Endothelial cell of umbilical vein (primary cell): ENCODE measurements around the gene CTAG1A.
"Not testable (repeated sequence)": the region's sequence is repeated elsewhere in the genome, so short reads cannot be mapped to it uniquely, and the experiment has no call there.

Experiments used
- CTCF ChIP-seq, 2 donors: IDR thresholded peaks; 1 replicate in 1 of 2; 2 replicates in 1 of 2; pipeline ENCODE4 v1.5.1; 2011; ENCODE audit warnings: low read length in 2 of 2, mild to moderate bottlenecking in 2 of 2, moderate library complexity in 2 of 2, control low read depth in 1 of 2, inconsistent platforms in 1 of 2, low read depth in 1 of 2; ENCODE audit not compliant: insufficient read depth in 1 of 2; ENCODE audit errors: extremely low read depth in 1 of 2
- EZH2 ChIP-seq: IDR thresholded peaks from 2 replicates; pipeline ENCODE4 v1.6.1; 2012; ENCODE audit warnings: borderline replicate concordance, low read depth, mild to moderate bottlenecking, moderate library complexity, low read length, inconsistent platforms; ENCODE audit not compliant: severe bottlenecking
- FOS ChIP-seq: IDR thresholded peaks from 2 replicates; pipeline ENCODE4 v1.6.1; 2011; ENCODE audit warnings: mild to moderate bottlenecking, low read length, moderate library complexity, borderline replicate concordance; ENCODE audit not compliant: insufficient read depth
- JUN ChIP-seq: IDR thresholded peaks from 2 replicates; pipeline ENCODE4 v1.6.1; 2011; ENCODE audit warnings: borderline replicate concordance, low read depth; ENCODE audit not compliant: insufficient read length, insufficient read depth
- MAX ChIP-seq: IDR thresholded peaks from 2 replicates; pipeline ENCODE4 v1.6.1; 2011; ENCODE audit not compliant: insufficient read depth, insufficient read length
- MYC ChIP-seq: IDR thresholded peaks from one replicate; pipeline ENCODE4 v1.6.1; 2011; ENCODE audit warnings: mild to moderate bottlenecking, low read depth, low read length
- POLR2A ChIP-seq: IDR thresholded peaks from 2 replicates; pipeline ENCODE4 v1.6.1; 2012; ENCODE audit warnings: low read depth, mild to moderate bottlenecking, control low read depth, low read length
- POLR2AphosphoS5 ChIP-seq: IDR thresholded peaks from 2 replicates; pipeline ENCODE4 v1.6.1; 2012; ENCODE audit warnings: low read depth, mild to moderate bottlenecking, control low read depth, low read length, moderate library complexity; ENCODE audit not compliant: insufficient read depth

GRCh38 chrX:154620767-154621414, 36.0 kb downstream of the CTAG1A start:
- not testable (repeated sequence) for TF ChIP-seq CTCF (IDR thresholded peaks at IDR 0.05; ENCODE audit: extremely low read depth in 1 of 2, insufficient read depth in 1 of 2, low read depth in 1 of 2, low read length in 2 of 2); POLR2AphosphoS5; POLR2A; MAX; FOS; EZH2; JUN; MYC
